Activated CD4-positive, alpha-beta T cell treated with anti-CD3 and anti-CD28 coated beads for 24 hours (primary cell): ENCODE measurements around the gene TRIM65.

Source experiments
- DNase-seq, 2 donors: peaks; one replicate each; pipeline ENCODE4 v3.0.0-alpha.2; 2020; ENCODE audit warnings: low read depth in 2 of 2

The TRIM65 gene

GRCh38 chr17:75839942-75840798 is 56.6 kb downstream of the TRIM65 start:
- no peak for DNase-seq
